ENCODE measurements around the gene PNP.

DNA sequence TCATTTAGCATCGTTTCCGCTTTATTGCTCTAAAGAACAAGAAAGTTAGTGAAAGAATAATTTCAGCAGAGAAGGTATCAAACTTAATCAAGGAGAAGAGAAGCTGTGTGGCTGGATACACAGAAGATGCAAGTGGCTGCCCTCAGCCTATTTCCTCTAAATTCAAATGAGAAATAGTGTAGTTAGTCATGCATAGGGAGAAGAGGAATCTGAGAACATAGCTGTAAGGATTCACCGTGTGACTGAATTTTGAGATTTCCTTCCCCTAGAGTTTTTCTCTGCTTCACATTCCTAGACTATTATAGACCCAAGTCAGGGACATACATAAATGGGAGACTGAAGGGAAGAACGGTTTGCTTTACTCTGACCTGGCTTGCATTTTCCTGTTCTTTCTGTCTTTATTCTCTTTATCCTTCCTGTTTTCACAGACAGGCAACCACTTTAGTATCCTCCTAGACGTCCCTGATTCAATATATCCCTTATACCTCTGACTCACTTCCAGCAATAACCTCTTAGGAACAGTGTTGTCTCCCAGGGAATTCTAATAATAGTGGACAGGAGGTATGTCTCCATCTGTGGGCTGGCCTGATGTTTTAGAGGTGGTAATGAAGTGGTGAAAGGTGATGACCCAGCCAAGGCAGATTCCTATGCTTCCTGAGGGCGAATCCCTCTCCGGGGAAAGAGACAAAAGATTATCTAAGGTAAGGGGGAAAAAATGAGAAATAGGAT is 43.1 kb downstream of the PNP start:
- no peak for TF ChIP-seq EZH2 (IDR thresholded peaks at IDR 0.05; ENCODE audit: borderline replicate concordance, low read depth, low read length, severe bottlenecking)
- no peak for TF ChIP-seq MYC (IDR thresholded peaks at IDR 0.05; ENCODE audit: low read depth, low read length)
